Gastrocnemius medialis (tissue), 4 donors: ENCODE results near the gene NTS. TPM values are rescaled to one million over a fixed set of nuclear protein-coding genes. Genes with fewer than 3 reads are reported as not detected.

Source experiments
- ATAC-seq, 2 donors: fragments of 150-250 bp; one replicate each; pipeline ENCODE4 v1.9.1; 2016
- DNase-seq, 2 donors: peaks; one replicate each; pipeline ENCODE4 v3.0.0-alpha.2; 2019
- H3K27ac ChIP-seq, 4 donors: fragments of 200-600 bp; sonication (generic); 1 replicate in 1 of 4; 2 replicates in 3 of 4; pipeline ENCODE4 v1.5.1; 2016 to 2018; ENCODE audit warnings: mild to moderate bottlenecking in 2 of 4, moderate library complexity in 1 of 4
- H3K27me3 ChIP-seq, 3 donors: fragments of 200-600 bp; sonication (generic) in 2 of 3; 1 replicate in 1 of 3; 2 replicates in 2 of 3; pipeline versions ENCODE4 v1.5.1 to v1.6.0; 2016 to 2019; ENCODE audit warnings: mild to moderate bottlenecking in 1 of 3, moderate library complexity in 1 of 3
- H3K36me3 ChIP-seq, 2 donors: fragments of 200-600 bp; sonication (generic) in 1 of 2; one replicate each; pipeline ENCODE4 v1.5.1; 2017 to 2018
- H3K4me1 ChIP-seq, 2 donors: fragments of 200-600 bp; sonication (generic) in 1 of 2; one replicate each; pipeline ENCODE4 v1.5.1; 2016 to 2017; ENCODE audit warnings: mild to moderate bottlenecking in 2 of 2
- H3K4me3 ChIP-seq, 4 donors: fragments of 200-600 bp; sonication (generic) in 3 of 4; 1 replicate in 1 of 4; 2 replicates in 3 of 4; pipeline ENCODE4 v1.5.1; 2016 to 2019; ENCODE audit warnings: mild to moderate bottlenecking in 2 of 4
- H3K9me3 ChIP-seq, 3 donors: fragments of 200-600 bp; sonication (generic) in 2 of 3; 1 replicate in 1 of 3; 2 replicates in 2 of 3; pipeline ENCODE4 v1.5.1; 2016 to 2019
- CTCF ChIP-seq, 5 experiments: fragments of 450-650 bp in 3 of 5; fragments of 200-600 bp in 2 of 5; sonication (generic) in 2 of 5; IDR thresholded peaks in 4 of 5; conservative IDR thresholded peaks in 1 of 5; 1 replicate in 4 of 5; 2 replicates in 1 of 5; pipeline ENCODE4 v1.5.1; 2016 to 2019; ENCODE audit warnings: antibody characterized with exemption in 5 of 5, mild to moderate bottlenecking in 3 of 5, moderate library complexity in 3 of 5
- POLR2A ChIP-seq, 2 donors: fragments of 450-650 bp; IDR thresholded peaks; one replicate each; pipeline ENCODE4 v1.6.1; 2017; ENCODE audit warnings: antibody characterized with exemption in 2 of 2, mild to moderate bottlenecking in 2 of 2, moderate library complexity in 2 of 2
- in situ Hi-C, 4 donors: fragments of 200-750 bp; cut with MboI; loops; one replicate each; pipeline versions ENCODE4 v1.15.0 to v1.8.0; 2017; ENCODE audit warnings: low sequenced_read_pairs in 4 of 4
- intact Hi-C: fragments of 100-400 bp; cut with DNase I; formaldehyde crosslinking; loops from one replicate; pipeline ENCODE4 v1.15.1; 2023; ENCODE audit warnings: low total_unique reads
- total RNA-seq, 4 donors: library from RNA; depleted of rRNA; stranded (reverse); fragments of >200 nt; gene quantifications; one replicate each; pipeline versions ENCODE4 v1.1.0 to v1.2.3, GENCODE V29; 2016

The NTS gene
- total RNA-seq, 4 donors from 2014 or later: not detected

GRCh38 chr12:85856966-85857365, 17.1 kb upstream of the NTS start:
- Histone ChIP-seq H3K27me3 (no peaks in the 10 kb centered on the region), H3K27ac (no peak overlapping the region), H3K9me3 (no peaks in the 10 kb centered on the region), H3K36me3 (no peaks in the 10 kb centered on the region), H3K4me3 (no peak overlapping the region), H3K4me1 (no peaks in the 10 kb centered on the region)
- in situ Hi-C loops: loop anchor here in 2 of 4 donors (25.0 kb wide), 1 partner anchor 370 kb away; no protein-coding TSS in a partner anchor
- DNase-seq: no peak
- no peak for ATAC-seq
- TF ChIP-seq CTCF (IDR thresholded peaks at IDR 0.05 in 4 of 5, conservative IDR thresholded peaks at IDR 0.05 in 1 of 5): no peak
- no peak for TF ChIP-seq POLR2A (IDR thresholded peaks at IDR 0.05)
- intact Hi-C loops: no loop called here

GRCh38 chr12:85865890-85866289, 8.2 kb upstream of the NTS start:
- Histone ChIP-seq H3K27me3 (no peaks in the 10 kb centered on the region), H3K4me3 (no peak overlapping the region), H3K9me3 (no peaks in the 10 kb centered on the region), H3K4me1 (no peaks in the 10 kb centered on the region), H3K36me3 (no peaks in the 10 kb centered on the region), H3K27ac (no peak overlapping the region)
- in situ Hi-C loops: loop anchor here (5.0 to 25.0 kb wide), 5 partner anchors 289 to 389 kb away; no protein-coding TSS in a partner anchor
- TF ChIP-seq POLR2A (IDR thresholded peaks at IDR 0.05): no peak
- intact Hi-C loops: no loop called here
- DNase-seq: no peak
- ATAC-seq: no peak

GRCh38 chr12:85866986-85867776, 6.9 kb upstream of the NTS start:
- intact Hi-C loops: loop anchor here (1.0 kb wide), 1 partner anchor 292 kb away; no protein-coding TSS in a partner anchor

GRCh38 chr12:85872497-85873091, 1.5 kb upstream of the NTS start:
- no peak for DNase-seq
- H3K36me3 ChIP-seq: no peaks in the 10 kb centered on the region
- H3K27me3 ChIP-seq: no peaks in the 10 kb centered on the region
- TF ChIP-seq POLR2A (IDR thresholded peaks at IDR 0.05) (no peak), CTCF (IDR thresholded peaks at IDR 0.05 in 4 of 5, conservative IDR thresholded peaks at IDR 0.05 in 1 of 5) (peak in 4 of 5 experiments; percentile 20 to 59 (median 46))
- in situ Hi-C loops: loop anchor here in 3 of 4 donors (10.0 to 25.0 kb wide), 2 partner anchors 385 to 408 kb away; no protein-coding TSS in a partner anchor
- no peaks in the 10 kb centered on the region for H3K4me1 ChIP-seq
- intact Hi-C loops: loop anchor here (2.0 kb wide), 1 partner anchor 404 kb away; no protein-coding TSS in a partner anchor
- no peak overlapping the region for H3K4me3 ChIP-seq
- H3K27ac ChIP-seq: no peak overlapping the region
- ATAC-seq: no peak
- H3K9me3 ChIP-seq: no peaks in the 10 kb centered on the region

More at GRCh38 chr12:85866986-85867776, 6.9 kb upstream of the NTS start:
- no peak overlapping the region for H3K27ac ChIP-seq
- peak; percentile 35 to 66 (median 47) for TF ChIP-seq CTCF (IDR thresholded peaks at IDR 0.05 in 4 of 5, conservative IDR thresholded peaks at IDR 0.05 in 1 of 5)
- no peak for TF ChIP-seq POLR2A (IDR thresholded peaks at IDR 0.05)
- H3K27me3 ChIP-seq: no peaks in the 10 kb centered on the region
- DNase-seq (no peak), ATAC-seq (peak in 1 of 2 donors; percentile 58)
- no peaks in the 10 kb centered on the region for H3K36me3 ChIP-seq
- H3K4me3 ChIP-seq: no peak overlapping the region
- in situ Hi-C loops: loop anchor here (5.0 to 25.0 kb wide), 5 partner anchors 290 to 390 kb away; no protein-coding TSS in a partner anchor
- no peaks in the 10 kb centered on the region for H3K4me1 ChIP-seq
- H3K9me3 ChIP-seq: no peaks in the 10 kb centered on the region

- Histone ChIP-seq H3K36me3 (no peaks in the 10 kb centered on the region), H3K27ac (no peak overlapping the region), H3K27me3 (no peaks in the 10 kb centered on the region), H3K4me1 (no peaks in the 10 kb centered on the region), H3K9me3 (no peaks in the 10 kb centered on the region), H3K4me3 (no peak overlapping the region)
- in situ Hi-C loops: loop anchor here in 1 of 4 donors (10.0 kb wide), 1 partner anchor 413 kb away; no protein-coding TSS in a partner anchor
- ATAC-seq: no peak
- intact Hi-C loops: no loop called here
- TF ChIP-seq CTCF (IDR thresholded peaks at IDR 0.05 in 4 of 5, conservative IDR thresholded peaks at IDR 0.05 in 1 of 5): no peak
- TF ChIP-seq POLR2A (IDR thresholded peaks at IDR 0.05): no peak
- DNase-seq: no peak
Observed at GRCh38 chr12:85877459-85877858, 3.4 kb downstream of the NTS start.
